GM19035 (cell line): ENCODE data around the gene INPP4B.

Experiments used
- ATAC-seq: cut with Tn5 transposase; IDR thresholded peaks from one replicate; pipeline ENCODE4 v1.9.1; 2021; ENCODE audit not compliant: unreplicated experiment

The INPP4B gene

GRCh38 chr4:142045996-142046395 is 800.1 kb downstream of the INPP4B start:
- no peak for ATAC-seq

- ATAC-seq: no peak
Measured at GRCh38 chr4:142044271-142044670, 801.8 kb downstream of the INPP4B start.

- no peak for ATAC-seq
Measured at GRCh38 chr4:142043509-142043908, 802.6 kb downstream of the INPP4B start.

- no peak for ATAC-seq
Measured at GRCh38 chr4:142041788-142042187, 804.3 kb downstream of the INPP4B start.

GRCh38 chr4:142040043-142040442 is 806.1 kb downstream of the INPP4B start:
- no peak for ATAC-seq

- ATAC-seq: no peak
Measured at GRCh38 chr4:142036795-142037583, 809.1 kb downstream of the INPP4B start.

- ATAC-seq: no peak
Measured at GRCh38 chr4:142035566-142035965, 810.5 kb downstream of the INPP4B start.

- no peak for ATAC-seq
Measured at GRCh38 chr4:142034101-142034500, 812.0 kb downstream of the INPP4B start.

GRCh38 chr4:142030010-142030409 is 816.1 kb downstream of the INPP4B start:
- no peak for ATAC-seq

- no peak for ATAC-seq
Measured at GRCh38 chr4:142021761-142022160, 824.3 kb downstream of the INPP4B start.

- no peak for ATAC-seq
Measured at GRCh38 chr4:142021181-142021580, 824.9 kb downstream of the INPP4B start.

GRCh38 chr4:142016031-142016430 is 830.1 kb downstream of the INPP4B start:
- no peak for ATAC-seq

GRCh38 chr4:142009751-142010150 is 836.4 kb downstream of the INPP4B start:
- no peak for ATAC-seq

- ATAC-seq: no peak
Measured at GRCh38 chr4:142005519-142005918, 840.6 kb downstream of the INPP4B start.

GRCh38 chr4:141999446-142000143 is 846.5 kb downstream of the INPP4B start:
- no peak for ATAC-seq

GRCh38 chr4:141995056-141995455 is 851.0 kb downstream of the INPP4B start:
- ATAC-seq: no peak

- no peak for ATAC-seq
Measured at GRCh38 chr4:141977433-141977832, 868.7 kb downstream of the INPP4B start.
